Right cardiac atrium (tissue), 5 donors: ENCODE data around the gene WDR62. TPM values are rescaled to one million over a fixed set of nuclear protein-coding genes. Genes with fewer than 3 reads are reported as not detected.
A peak's percentile ranks its signal among the peaks of the same experiment; 100 is the strongest.

Experiments
- ATAC-seq, 2 donors: fragments of 200-7000 bp; cut with Tn5 transposase; one replicate each; pipeline versions ENCODE4 v1.8.0 to v1.9.1; 2020; ENCODE audit warnings: moderate library complexity in 2 of 2, mild to moderate bottlenecking in 1 of 2
- DNase-seq, 3 donors: peaks; one replicate each; pipeline ENCODE4 v3.0.0-alpha.2; 2020
- H3K27ac ChIP-seq: one replicate; pipeline ENCODE4 v1.5.1; 2013; ENCODE audit warnings: mild to moderate bottlenecking, low read length, control low read depth, moderate library complexity
- H3K27me3 ChIP-seq: one replicate; pipeline ENCODE4 v1.6.1; 2013; ENCODE audit not compliant: control insufficient read depth, insufficient read depth
- H3K4me1 ChIP-seq: one replicate; pipeline ENCODE4 v1.6.1; 2013; ENCODE audit warnings: low read length; ENCODE audit not compliant: control insufficient read depth, insufficient read depth
- H3K4me3 ChIP-seq: one replicate; pipeline ENCODE4 v1.5.1; 2013; ENCODE audit warnings: low read length, control low read depth
- H3K9me3 ChIP-seq: one replicate; pipeline ENCODE4 v1.6.1; 2013; ENCODE audit warnings: low read length; ENCODE audit not compliant: control insufficient read depth
- WGBS: extraction: QIAGEN DNeasy Blood & Tissue Kit; methylation state at CpG from one replicate; pipeline ENCODE4 v1.1.7; 2013; 5-methylcytosine and 5-hydroxymethylcytosine counted together
- intact Hi-C, 4 donors: fragments of 100-400 bp; cut with DNase I; formaldehyde crosslinking; loops; one replicate each; pipeline versions ENCODE4 v1.11.0 to v1.14.0; 2022 to 2023
- polyA plus RNA-seq: library from polyadenylated mRNA; stranded (reverse); fragments of 200-250 nt; gene quantifications from one replicate; pipeline ENCODE4 v1.2.3, GENCODE V29; 2013
- total RNA-seq, 4 donors: library from RNA; stranded (reverse); fragmentation: NEBNext Ultra II Directional; extraction: Animal tissue kit (Norgen Biotek cat#: 25700); gene quantifications; one replicate each; pipeline ENCODE4 v1.2.1, GENCODE V29; 2021
- donor health status: healthy with polysubstance abuse.
- donor health status: DM: no; HTN: yes; CAD: no.
- donor health status: DM: no; HTN: no; CAD: no.
- donor health status: DM: no; HTN: yes; CAD: no; lungs with severe emphysema.
- donor health status: DM: yes; HTN: yes; CAD: no.

WDR62 gene
- total and polyA plus RNA-seq, 5 donors, result 2.8 to 16.3 (median 8.0) TPM

- DNase-seq, result no peak
- WGBS, result 91% methylated on average over 7 of the region's 7 CpGs
- intact Hi-C loops, result no loop called here
- no peaks in the 10 kb centered on the region for H3K9me3 ChIP-seq
- no peak for ATAC-seq
- H3K4me1 ChIP-seq, result no peaks in the 10 kb centered on the region
- H3K27me3 ChIP-seq, result no peaks in the 10 kb centered on the region
- no peak overlapping the region for H3K27ac ChIP-seq
- no peak overlapping the region for H3K4me3 ChIP-seq
Observed at GRCh38 chr19:36081894-36082293, 27.2 kb downstream of the WDR62 start.

GRCh38 chr19:36082916-36083315, 28.2 kb downstream of the WDR62 start:
- intact Hi-C loops, result no loop called here
- Histone ChIP-seq H3K4me1 (no peaks in the 10 kb centered on the region), H3K27ac (no peak overlapping the region), H3K4me3 (no peak overlapping the region), H3K27me3 (no peaks in the 10 kb centered on the region), H3K9me3 (no peaks in the 10 kb centered on the region)
- ATAC-seq (no peak), DNase-seq (no peak)
- 95% methylated on average over 13 of the region's 13 CpGs for WGBS

GRCh38 chr19:36084231-36085009, 29.7 kb downstream of the WDR62 start:
- 92% methylated on average over 12 of the region's 12 CpGs for WGBS
- Histone ChIP-seq H3K4me3 (no peak overlapping the region), H3K4me1 (no peaks in the 10 kb centered on the region), H3K27ac (no peak overlapping the region), H3K27me3 (no peaks in the 10 kb centered on the region), H3K9me3 (no peaks in the 10 kb centered on the region)
- ATAC-seq (no peak), DNase-seq (no peak)
- intact Hi-C loops, result no loop called here

GRCh38 chr19:36086326-36086725, 31.6 kb downstream of the WDR62 start:
- Histone ChIP-seq H3K4me3 (no peak overlapping the region), H3K27me3 (no peaks in the 10 kb centered on the region), H3K27ac (no peak overlapping the region), H3K9me3 (no peaks in the 10 kb centered on the region), H3K4me1 (no peaks in the 10 kb centered on the region)
- ATAC-seq, result no peak
- intact Hi-C loops, result no loop called here
- WGBS, result over 99% methylated on average over 9 of the region's 9 CpGs
- no peak for DNase-seq

GRCh38 chr19:36089847-36090246, 35.1 kb downstream of the WDR62 start:
- H3K4me1 ChIP-seq, result peaks cover 2% of the 10 kb centered on the region
- ATAC-seq, result no peak
- no peaks in the 10 kb centered on the region for H3K27me3 ChIP-seq
- no peaks in the 10 kb centered on the region for H3K9me3 ChIP-seq
- intact Hi-C loops, result no loop called here
- H3K4me3 ChIP-seq, result no peak overlapping the region
- no peak overlapping the region for H3K27ac ChIP-seq
- no peak for DNase-seq
- WGBS, result 98% methylated on average over 5 of the region's 5 CpGs

- Histone ChIP-seq H3K4me1 (peaks cover 2% of the 10 kb centered on the region), H3K4me3 (no peak overlapping the region), H3K27ac (no peak overlapping the region), H3K27me3 (no peaks in the 10 kb centered on the region), H3K9me3 (no peaks in the 10 kb centered on the region)
- WGBS, result 94% methylated on average over 13 of the region's 13 CpGs
- DNase-seq (no peak), ATAC-seq (no peak)
- intact Hi-C loops, result no loop called here
Observed at GRCh38 chr19:36090910-36091695, 36.4 kb downstream of the WDR62 start.

GRCh38 chr19:36092566-36092965, 37.9 kb downstream of the WDR62 start:
- no peak for DNase-seq
- no peaks in the 10 kb centered on the region for H3K9me3 ChIP-seq
- H3K4me1 ChIP-seq, result peaks cover 2% of the 10 kb centered on the region
- intact Hi-C loops, result no loop called here
- no peak overlapping the region for H3K4me3 ChIP-seq
- no peaks in the 10 kb centered on the region for H3K27me3 ChIP-seq
- H3K27ac ChIP-seq, result no peak overlapping the region
- 94% methylated on average over 7 of the region's 7 CpGs for WGBS
- ATAC-seq, result no peak

- no peak for ATAC-seq
- 90% methylated on average over 5 of the region's 5 CpGs for WGBS
- no peaks in the 10 kb centered on the region for H3K9me3 ChIP-seq
Observed at GRCh38 chr19:36093146-36093662, 38.5 kb downstream of the WDR62 start.

GRCh38 chr19:36093687-36094086, 39.0 kb downstream of the WDR62 start:
- Histone ChIP-seq H3K27ac (peak overlapping the region; percentile 28), H3K4me1 (peaks cover 2% of the 10 kb centered on the region), H3K9me3 (no peaks in the 10 kb centered on the region), H3K27me3 (no peaks in the 10 kb centered on the region), H3K4me3 (no peak overlapping the region)
- peak; percentile 47 to 54 for ATAC-seq
- intact Hi-C loops, result no loop called here
- WGBS, result 66% methylated on average over 6 of the region's 6 CpGs
- DNase-seq, result no peak

More at GRCh38 chr19:36093146-36093662, 38.5 kb downstream of the WDR62 start:
- Histone ChIP-seq H3K27me3 (no peaks in the 10 kb centered on the region), H3K4me3 (no peak overlapping the region), H3K27ac (peak overlapping the region; percentile 28), H3K4me1 (peaks cover 2% of the 10 kb centered on the region)
- DNase-seq, result no peak
- intact Hi-C loops, result no loop called here

- DNase-seq, result no peak
- intact Hi-C loops, result no loop called here
Observed at GRCh38 chr19:36097036-36097435, 42.3 kb downstream of the WDR62 start.

GRCh38 chr19:36099166-36099785, 44.6 kb downstream of the WDR62 start:
- Histone ChIP-seq H3K4me3 (no peak overlapping the region), H3K4me1 (peaks cover 2% of the 10 kb centered on the region)
- intact Hi-C loops, result no loop called here

More at GRCh38 chr19:36097036-36097435, 42.3 kb downstream of the WDR62 start:
- ATAC-seq, result peak in 1 of 2 donors; percentile 51
- H3K27ac ChIP-seq, result no peak overlapping the region
- H3K9me3 ChIP-seq, result no peaks in the 10 kb centered on the region
- WGBS, result 72% methylated on average over 6 of the region's 6 CpGs
- H3K4me3 ChIP-seq, result no peak overlapping the region
- no peaks in the 10 kb centered on the region for H3K27me3 ChIP-seq
- H3K4me1 ChIP-seq, result peaks cover 4% of the 10 kb centered on the region

More at GRCh38 chr19:36099166-36099785, 44.6 kb downstream of the WDR62 start:
- no peaks in the 10 kb centered on the region for H3K9me3 ChIP-seq
- peak overlapping the region; percentile 55 for H3K27ac ChIP-seq
- 86% methylated on average over 19 of the region's 19 CpGs for WGBS
- DNase-seq (peak in 1 of 3 donors; percentile 56), ATAC-seq (peak in 1 of 2 donors; percentile 6)
- H3K27me3 ChIP-seq, result no peaks in the 10 kb centered on the region
